ENCODE measurements around the gene IL6ST. TPM values are rescaled to one million over a fixed set of nuclear protein-coding genes. Genes with fewer than 3 reads are reported as not detected.

IL6ST gene
- total and polyA plus RNA-seq, 10 donors = 20.4 to 504 (median 266) TPM

DNA sequence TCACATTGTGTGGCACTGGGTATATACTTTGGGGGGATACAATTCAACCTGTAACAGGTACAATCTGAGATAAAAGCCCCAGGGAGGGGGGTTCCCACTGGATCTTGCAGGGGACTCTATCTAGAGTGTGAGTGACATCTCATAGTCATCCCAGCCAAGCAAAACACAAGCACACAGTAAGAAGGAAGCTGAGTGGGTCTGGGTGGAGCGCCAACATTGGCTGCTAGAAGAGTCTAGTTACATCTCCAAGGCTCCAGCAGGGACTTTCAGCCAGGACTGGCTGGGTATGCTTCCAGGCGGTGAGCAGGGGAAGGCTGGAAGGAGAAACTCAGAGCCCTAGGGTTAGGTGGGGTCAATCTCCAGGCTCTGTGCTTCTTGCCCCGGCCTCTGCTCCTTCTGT, 90.6 kb downstream of the IL6ST start:
- DNase-seq = no peak
- Histone ChIP-seq H3K4me1 (peaks cover 0 to 9% (median 3%) of the 10 kb centered on the region in 6 donors), H3K27ac (no peak overlapping the region), H3K9me3 (no peaks in the 10 kb centered on the region), H3K27me3 (replicated peaks in 1 of 7) (no peaks in the 10 kb centered on the region), H3K36me3 (no peaks in the 10 kb centered on the region), H3K4me3 (no peak overlapping the region)
- 85 to 98% (median 93%) methylated on average over 3 of the region's 3 CpGs for WGBS, 5 donors
- TF ChIP-seq POLR2AphosphoS5 (IDR thresholded peaks at IDR 0.05) (no peak), POLR2A (IDR thresholded peaks at IDR 0.05) (no peak)
- TF ChIP-seq, protein P1, sequence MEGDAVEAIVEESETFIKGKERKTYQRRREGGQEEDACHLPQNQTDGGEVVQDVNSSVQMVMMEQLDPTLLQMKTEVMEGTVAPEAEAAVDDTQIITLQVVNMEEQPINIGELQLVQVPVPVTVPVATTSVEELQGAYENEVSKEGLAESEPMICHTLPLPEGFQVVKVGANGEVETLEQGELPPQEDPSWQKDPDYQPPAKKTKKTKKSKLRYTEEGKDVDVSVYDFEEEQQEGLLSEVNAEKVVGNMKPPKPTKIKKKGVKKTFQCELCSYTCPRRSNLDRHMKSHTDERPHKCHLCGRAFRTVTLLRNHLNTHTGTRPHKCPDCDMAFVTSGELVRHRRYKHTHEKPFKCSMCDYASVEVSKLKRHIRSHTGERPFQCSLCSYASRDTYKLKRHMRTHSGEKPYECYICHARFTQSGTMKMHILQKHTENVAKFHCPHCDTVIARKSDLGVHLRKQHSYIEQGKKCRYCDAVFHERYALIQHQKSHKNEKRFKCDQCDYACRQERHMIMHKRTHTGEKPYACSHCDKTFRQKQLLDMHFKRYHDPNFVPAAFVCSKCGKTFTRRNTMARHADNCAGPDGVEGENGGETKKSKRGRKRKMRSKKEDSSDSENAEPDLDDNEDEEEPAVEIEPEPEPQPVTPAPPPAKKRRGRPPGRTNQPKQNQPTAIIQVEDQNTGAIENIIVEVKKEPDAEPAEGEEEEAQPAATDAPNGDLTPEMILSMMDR (IDR thresholded peaks at IDR 0.05 in 8 of 11, conservative IDR thresholded peaks at IDR 0.05 in 3 of 11) = no peak
- intact Hi-C loops (cut with DNase I; ENCODE audit: low total_unique reads) = no loop called here

DNA sequence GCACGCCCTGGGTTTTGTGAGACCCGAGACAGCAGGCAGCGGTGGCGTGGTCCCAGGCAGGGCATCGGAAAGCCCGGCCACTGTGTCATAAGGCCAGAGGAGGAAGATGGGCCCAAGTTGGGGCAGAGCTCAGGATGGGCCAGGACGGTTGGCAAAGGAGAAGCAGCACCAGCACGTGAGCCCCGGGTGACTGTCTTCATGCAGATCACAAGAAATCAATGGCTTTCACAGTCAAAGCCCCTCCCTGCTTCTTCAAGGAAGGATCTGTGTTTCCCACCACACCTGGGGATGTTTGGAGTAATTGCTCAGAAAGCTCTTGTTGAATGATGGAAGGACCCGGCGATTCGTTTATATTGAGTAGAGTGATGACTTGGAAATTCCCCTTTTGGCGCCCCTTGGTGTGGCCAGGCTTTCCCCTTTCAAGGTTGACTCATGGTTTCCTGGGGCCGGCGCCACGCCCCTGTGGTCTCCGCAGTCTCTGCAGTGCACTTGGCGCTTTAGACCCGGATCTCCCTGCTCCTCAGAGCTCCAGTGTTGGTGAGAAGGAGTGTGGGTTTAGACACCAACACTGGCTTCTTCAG, 91.6 kb downstream of the IL6ST start:
- Histone ChIP-seq H3K4me3 (no peak overlapping the region), H3K4me1 (peaks cover 0 to 9% (median 3%) of the 10 kb centered on the region in 6 donors), H3K27me3 (replicated peaks in 1 of 7) (no peaks in the 10 kb centered on the region), H3K36me3 (no peaks in the 10 kb centered on the region), H3K9me3 (no peaks in the 10 kb centered on the region), H3K27ac (no peak overlapping the region)
- WGBS, 5 donors = 46 to 53% (median 49%) methylated on average over 18 to 19 of the region's 19 CpGs
- TF ChIP-seq POLR2AphosphoS5 (IDR thresholded peaks at IDR 0.05) (no peak), POLR2A (IDR thresholded peaks at IDR 0.05) (no peak)
- TF ChIP-seq, protein P1 (IDR thresholded peaks at IDR 0.05 in 8 of 11, conservative IDR thresholded peaks at IDR 0.05 in 3 of 11) = no peak
- intact Hi-C loops (cut with DNase I; ENCODE audit: low total_unique reads) = no loop called here
- DNase-seq = no peak

DNA sequence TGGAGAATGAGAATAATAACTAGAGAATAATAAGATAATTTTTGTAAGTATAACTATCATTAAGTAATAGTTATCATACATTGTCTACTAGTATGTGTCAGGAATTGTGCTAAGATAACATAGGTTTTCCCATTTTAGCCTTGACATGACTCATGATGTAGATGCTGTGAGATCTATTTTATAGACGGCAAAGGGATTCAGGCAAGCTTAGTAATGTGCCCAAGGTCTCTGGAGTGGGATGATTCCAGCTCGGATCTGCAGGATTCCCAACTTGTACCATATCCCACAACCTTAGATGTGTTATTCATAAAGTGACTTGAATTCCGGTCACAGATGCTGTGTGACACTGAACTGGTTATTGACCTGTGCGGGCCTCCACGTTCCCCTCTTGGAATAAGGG, 92.1 kb downstream of the IL6ST start:
- H3K4me1 ChIP-seq = peaks cover 0 to 9% (median 3%) of the 10 kb centered on the region in 6 donors
- no peaks in the 10 kb centered on the region for H3K9me3 ChIP-seq
- WGBS, 5 donors = 82 to 94% (median 86%) methylated on average over 5 of the region's 5 CpGs
- no peak for TF ChIP-seq POLR2AphosphoS5 (IDR thresholded peaks at IDR 0.05)
- no peak for TF ChIP-seq POLR2A (IDR thresholded peaks at IDR 0.05)
- TF ChIP-seq, protein P1 (IDR thresholded peaks at IDR 0.05 in 8 of 11, conservative IDR thresholded peaks at IDR 0.05 in 3 of 11) = no peak
- H3K27me3 ChIP-seq (replicated peaks in 1 of 7) = peaks cover 0 to 3% (median 0%) of the 10 kb centered on the region in 7 donors
- no peak for DNase-seq
- intact Hi-C loops (cut with DNase I; ENCODE audit: low total_unique reads) = no loop called here
- H3K4me3 ChIP-seq = no peak overlapping the region
- H3K36me3 ChIP-seq = no peaks in the 10 kb centered on the region
- H3K27ac ChIP-seq = no peak overlapping the region

DNA sequence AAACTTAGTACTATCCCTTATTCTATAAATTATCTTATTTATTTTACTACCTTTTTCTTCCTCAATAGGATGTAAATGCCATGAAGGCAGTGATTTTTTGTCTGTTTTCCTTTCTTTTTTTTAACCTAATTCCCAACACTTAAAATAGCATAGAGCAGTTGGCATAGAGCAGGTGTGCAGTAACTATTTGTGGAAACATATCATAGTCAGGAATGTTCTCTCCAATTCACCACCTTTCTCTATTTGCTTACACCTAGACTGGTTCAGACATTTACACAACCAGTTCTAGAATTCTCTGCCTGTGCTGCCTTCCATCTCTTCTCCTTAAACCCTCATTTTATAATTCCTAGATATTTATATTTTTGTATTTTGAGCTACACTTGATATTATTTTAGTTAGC, 94.0 kb downstream of the IL6ST start:
- H3K27ac ChIP-seq = no peak overlapping the region
- DNase-seq = no peak
- TF ChIP-seq POLR2A (IDR thresholded peaks at IDR 0.05) (no peak), POLR2AphosphoS5 (IDR thresholded peaks at IDR 0.05) (no peak)
- TF ChIP-seq, protein P1 (IDR thresholded peaks at IDR 0.05 in 8 of 11, conservative IDR thresholded peaks at IDR 0.05 in 3 of 11) = no peak
- H3K4me3 ChIP-seq = no peak overlapping the region
- no peaks in the 10 kb centered on the region for H3K9me3 ChIP-seq
- peaks cover 0 to 4% (median 0%) of the 10 kb centered on the region in 7 donors for H3K27me3 ChIP-seq (replicated peaks in 1 of 7)
- no peaks in the 10 kb centered on the region for H3K36me3 ChIP-seq
- intact Hi-C loops (cut with DNase I; ENCODE audit: low total_unique reads) = no loop called here
- H3K4me1 ChIP-seq = peaks cover 0 to 13% (median 5%) of the 10 kb centered on the region in 6 donors
